Nephron (organoid): ENCODE measurements around the gene NRF1.
A peak's percentile ranks its signal among the peaks of the same experiment; 100 is the strongest.
"Not testable (repeated sequence)": the region's sequence is repeated elsewhere in the genome, so short reads cannot be mapped to it uniquely, and the experiment has no call there.

ENCODE experiments used
- H3K27ac Mint-ChIP-seq, 3 experiments: 2 replicates each; pipeline ENCODE4 v1.8.0; 2020; ENCODE audit warnings: mixed read lengths in 3 of 3, mild to moderate bottlenecking in 2 of 3, moderate library complexity in 1 of 3
- H3K27me3 Mint-ChIP-seq: 2 replicates; pipeline ENCODE4 v1.8.0; 2021; ENCODE audit warnings: low read depth, mild to moderate bottlenecking, moderate library complexity, mixed read lengths
- H3K36me3 Mint-ChIP-seq: 2 replicates; pipeline ENCODE4 v1.8.0; 2020; ENCODE audit warnings: low read depth, mixed read lengths
- H3K4me1 Mint-ChIP-seq: 2 replicates; pipeline ENCODE4 v1.8.0; 2020; ENCODE audit warnings: mixed read lengths
- H3K4me3 Mint-ChIP-seq, 3 experiments: 2 replicates each; pipeline ENCODE4 v1.8.0; 2020; ENCODE audit warnings: mild to moderate bottlenecking in 3 of 3, mixed read lengths in 3 of 3, moderate library complexity in 2 of 3
- H3K9me3 Mint-ChIP-seq: 2 replicates; pipeline ENCODE4 v1.8.0; 2020; ENCODE audit warnings: mixed read lengths
- CTCF ChIP-seq, 3 experiments: fragments of 200-600 bp; sonication (generic); IDR thresholded peaks; one replicate each; pipeline ENCODE4 v1.5.0; 2021; ENCODE audit warnings: antibody characterized with exemption in 3 of 3; ENCODE audit not compliant: unreplicated experiment in 3 of 3

The NRF1 gene

DNA sequence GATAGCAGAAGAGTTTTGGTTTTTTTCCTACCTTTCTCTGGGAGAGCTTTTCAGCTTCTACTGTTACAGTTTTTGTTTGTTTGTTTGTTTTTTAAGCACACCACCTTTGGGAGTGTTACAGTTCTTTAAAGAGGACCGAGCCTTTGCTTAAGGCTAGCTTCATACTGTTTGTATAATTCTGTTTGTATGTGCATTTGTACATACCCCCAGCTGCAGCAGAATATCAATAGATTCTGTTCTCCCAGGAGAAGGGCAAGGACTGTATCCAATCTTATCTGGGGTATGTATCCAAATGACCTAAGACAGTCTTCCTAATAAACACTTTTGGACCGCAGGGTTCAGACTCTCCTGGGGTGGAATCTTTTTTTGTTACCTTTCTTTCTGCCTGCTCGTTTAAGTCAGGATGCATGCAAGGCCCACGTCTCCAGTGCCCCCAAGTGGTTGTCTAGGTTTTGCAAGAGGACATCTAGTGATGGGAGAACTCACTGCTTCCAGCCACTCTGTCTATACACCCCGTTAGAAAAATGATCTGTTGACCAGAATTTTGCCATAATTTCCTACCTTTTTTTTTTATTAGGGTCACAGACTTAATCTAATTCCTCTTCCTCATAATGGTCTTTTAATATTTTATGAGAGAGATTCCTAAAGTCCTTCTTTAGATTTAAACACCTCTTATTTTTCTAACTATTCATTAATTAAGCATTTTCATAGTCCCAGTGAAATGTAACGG, 23.9 kb downstream of the NRF1 start:
- no peaks in the 10 kb centered on the region for H3K4me1 Mint-ChIP-seq
- H3K9me3 Mint-ChIP-seq: no peaks in the 10 kb centered on the region
- H3K4me3 Mint-ChIP-seq: no peak overlapping the region
- TF ChIP-seq CTCF (IDR thresholded peaks at IDR 0.05; ENCODE audit: unreplicated experiment in 3 of 3): peak; percentile 70 to 78 (median 75)
- H3K27ac Mint-ChIP-seq: no peak overlapping the region
- no peaks in the 10 kb centered on the region for H3K27me3 Mint-ChIP-seq
- H3K36me3 Mint-ChIP-seq: peaks cover 11% of the 10 kb centered on the region

GRCh38 chr7:129636030-129636550, 24.6 kb downstream of the NRF1 start:
- not testable (repeated sequence) for H3K27ac Mint-ChIP-seq, H3K4me3 Mint-ChIP-seq, H3K4me1 Mint-ChIP-seq, H3K27me3 Mint-ChIP-seq, H3K9me3 Mint-ChIP-seq
- peaks cover 11% of the 10 kb centered on the region for H3K36me3 Mint-ChIP-seq

- H3K4me3 Mint-ChIP-seq: no peak overlapping the region
- no peaks in the 10 kb centered on the region for H3K9me3 Mint-ChIP-seq
- H3K4me1 Mint-ChIP-seq: no peaks in the 10 kb centered on the region
- H3K27me3 Mint-ChIP-seq: no peaks in the 10 kb centered on the region
- no peak overlapping the region for H3K27ac Mint-ChIP-seq
- H3K36me3 Mint-ChIP-seq: peaks cover 11% of the 10 kb centered on the region
- TF ChIP-seq CTCF (IDR thresholded peaks at IDR 0.05; ENCODE audit: unreplicated experiment in 3 of 3): no peak
These were observed 25.1 kb downstream of the NRF1 start for GRCh38 chr7:129636641-129637040.

DNA sequence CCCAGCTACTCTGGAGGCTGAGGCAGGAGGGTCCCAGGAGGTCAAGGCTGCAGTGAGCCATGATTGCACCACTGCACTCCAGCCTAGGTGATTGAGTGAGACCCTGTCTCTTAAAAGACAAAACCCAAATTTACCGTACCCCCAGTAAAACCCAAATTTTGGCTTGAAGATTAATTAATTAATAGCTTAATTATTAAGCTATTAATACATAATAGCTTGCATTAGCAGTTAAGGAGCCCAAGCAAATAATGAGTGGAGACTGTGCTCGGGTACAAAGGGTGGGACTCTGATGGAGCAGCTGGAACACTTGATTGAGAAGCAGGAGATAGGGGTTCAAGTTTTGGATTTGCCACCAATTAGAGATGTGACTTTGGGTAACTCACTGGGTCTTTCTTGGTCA, 28.9 kb downstream of the NRF1 start:
- Mint-ChIP-seq H3K36me3 (peaks cover 3% of the 10 kb centered on the region), H3K4me3 (no peak overlapping the region), H3K9me3 (no peaks in the 10 kb centered on the region), H3K27ac (no peak overlapping the region), H3K4me1 (peaks cover 15% of the 10 kb centered on the region), H3K27me3 (no peaks in the 10 kb centered on the region)
- TF ChIP-seq CTCF (IDR thresholded peaks at IDR 0.05; ENCODE audit: unreplicated experiment in 3 of 3): no peak

- no peak for TF ChIP-seq CTCF (IDR thresholded peaks at IDR 0.05; ENCODE audit: unreplicated experiment in 3 of 3)
- peaks cover 22% of the 10 kb centered on the region for H3K4me1 Mint-ChIP-seq
- no peaks in the 10 kb centered on the region for H3K9me3 Mint-ChIP-seq
- peaks cover 5% of the 10 kb centered on the region for H3K36me3 Mint-ChIP-seq
- H3K4me3 Mint-ChIP-seq: no peak overlapping the region
- no peak overlapping the region for H3K27ac Mint-ChIP-seq
- no peaks in the 10 kb centered on the region for H3K27me3 Mint-ChIP-seq
These were observed 31.5 kb downstream of the NRF1 start for GRCh38 chr7:129642871-129643549.

- H3K4me3 Mint-ChIP-seq: no peak overlapping the region
- TF ChIP-seq CTCF (IDR thresholded peaks at IDR 0.05; ENCODE audit: unreplicated experiment in 3 of 3): no peak
- no peaks in the 10 kb centered on the region for H3K9me3 Mint-ChIP-seq
- H3K4me1 Mint-ChIP-seq: peaks cover 22% of the 10 kb centered on the region
- H3K27me3 Mint-ChIP-seq: no peaks in the 10 kb centered on the region
- H3K36me3 Mint-ChIP-seq: peaks cover 8% of the 10 kb centered on the region
- no peak overlapping the region for H3K27ac Mint-ChIP-seq
These were observed 32.1 kb downstream of the NRF1 start for GRCh38 chr7:129643550-129644170.
